ENCODE measurements around the gene WNT5B.
"Not testable (repeated sequence)": the region's sequence is repeated elsewhere in the genome, so short reads cannot be mapped to it uniquely, and the experiment has no call there.

Gene WNT5B

GRCh38 chr12:1681493-1681807, 52.4 kb downstream of the WNT5B start:
- DNase-seq, result peak in 1 of 56 donors; percentile 49

DNA sequence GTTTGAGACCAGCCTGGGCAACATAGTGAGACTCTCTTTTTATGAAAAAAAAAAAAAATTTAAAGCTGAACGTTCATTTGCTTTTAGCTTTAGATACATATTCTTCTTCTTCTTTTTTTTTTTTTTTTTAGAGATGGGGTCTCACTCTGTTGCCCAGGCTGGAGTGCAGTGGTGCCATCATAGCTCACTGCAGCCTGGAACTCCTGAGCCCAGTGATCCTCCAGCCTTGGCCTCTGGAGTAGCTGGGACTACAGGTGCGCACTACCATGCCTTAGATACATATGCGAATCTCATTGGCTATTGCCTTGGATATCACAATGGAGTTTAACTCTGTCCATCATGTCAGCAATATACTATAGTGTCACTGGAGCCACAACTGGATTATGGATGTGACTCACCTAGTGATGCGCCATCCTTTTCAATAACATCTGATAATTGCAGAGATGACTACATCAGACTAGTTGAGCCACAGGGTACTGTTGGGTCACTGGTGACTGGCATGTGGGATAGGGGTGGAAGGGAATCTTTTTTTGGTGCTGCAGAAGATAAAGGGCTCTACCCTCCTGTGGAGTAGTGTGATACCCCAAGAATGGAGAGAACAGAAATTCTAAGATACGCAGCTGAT, 59.2 kb downstream of the WNT5B start:
- DNase-seq, result no peak

DNA sequence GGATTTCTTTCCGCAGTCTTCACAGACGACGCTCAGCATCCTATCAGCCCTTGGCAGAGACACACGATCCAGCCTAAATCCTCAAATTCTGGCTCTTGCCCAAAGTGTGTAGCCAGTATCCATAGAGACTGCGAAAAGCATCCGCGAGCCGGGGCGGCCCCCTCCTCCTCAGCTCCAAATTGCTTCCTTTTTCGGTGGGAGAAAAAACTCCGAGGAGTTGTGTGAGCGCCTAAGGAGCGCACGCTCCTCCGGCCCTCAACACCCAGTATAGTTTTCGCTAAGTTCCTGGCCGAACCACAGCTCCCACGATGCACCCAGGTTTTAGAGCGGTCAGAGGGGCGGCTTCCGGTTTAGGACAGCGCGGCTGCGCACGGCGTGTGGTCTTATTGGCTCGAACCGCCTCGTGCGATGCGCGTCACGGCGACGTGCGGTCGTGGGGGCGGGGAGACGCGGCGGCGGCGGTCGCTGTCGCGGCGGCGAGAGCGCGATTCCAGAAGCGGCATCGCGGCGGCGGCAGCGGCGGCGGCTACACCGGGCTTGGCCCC, 61.6 kb downstream of the WNT5B start, which contains the start of gene ADIPOR2:
Gene ADIPOR2, plus strand, starts transcription at position 493 of the 545 bp plus-strand sequence. CDS start 63,274 bp downstream, outside the sequence.
- DNase-seq, result peak in 55 of 56 donors; percentile 54 to 95 (median 88)

GRCh38 chr12:1691123-1692007, 62.3 kb downstream of the WNT5B start:
- DNase-seq, result peak in 9 of 56 donors; percentile 43 to 72 (median 64)

GRCh38 chr12:1692226-1692625, 63.2 kb downstream of the WNT5B start:
- DNase-seq, result no peak

DNA sequence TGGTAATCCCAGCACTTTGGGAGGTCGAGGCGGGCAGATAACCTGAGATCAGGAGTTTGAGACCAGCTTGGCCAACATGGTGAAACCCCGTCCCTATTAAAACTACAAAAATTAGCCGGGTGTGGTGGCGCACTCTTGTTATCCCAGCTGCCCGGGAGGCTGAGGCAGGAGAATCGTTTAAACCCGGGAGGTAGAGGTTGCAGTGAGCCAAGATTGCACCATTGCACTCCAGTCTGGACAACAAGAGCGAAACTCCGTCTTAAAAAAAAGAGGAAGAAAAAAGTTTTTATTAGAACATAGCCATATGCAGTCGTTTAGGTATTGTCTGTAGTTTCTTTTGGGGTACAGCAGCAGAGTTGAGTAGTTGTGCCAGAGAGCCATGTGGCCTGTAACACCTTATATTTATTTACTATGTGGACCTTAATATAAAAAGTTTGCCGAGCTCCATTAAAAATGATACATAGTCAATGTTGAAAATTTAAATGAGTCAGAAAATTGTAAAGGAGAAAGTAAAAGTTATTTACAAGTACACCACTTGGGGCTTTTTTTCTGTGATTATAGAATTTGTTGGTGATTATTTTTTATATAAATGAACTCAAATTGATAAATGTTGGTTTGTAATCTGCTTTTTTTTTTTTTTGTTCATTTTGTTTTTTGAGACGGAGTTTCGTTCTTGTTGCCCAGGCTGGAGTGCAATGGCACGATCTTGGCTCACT, 64.0 kb downstream of the WNT5B start:
- no peak for DNase-seq

- DNase-seq, result not testable (repeated sequence)
Observed at GRCh38 chr12:1695097-1695496, 66.1 kb downstream of the WNT5B start.

- DNase-seq, result no peak
Observed at GRCh38 chr12:1695886-1696670, 67.0 kb downstream of the WNT5B start.

GRCh38 chr12:1696800-1697199, 67.8 kb downstream of the WNT5B start:
- DNase-seq, result no peak

Data from amygdala (tissue), 56 donors.